Hair follicle dermal papilla cell (primary cell): Measurements from ENCODE around the gene TMC1. TPM values are rescaled to one million over a fixed set of nuclear protein-coding genes. Genes with fewer than 3 reads are reported as not detected.

Source experiments
- total RNA-seq: library from RNA; depleted of rRNA; stranded (reverse); fragments of >200 nt; gene quantifications from 2 replicates; pipeline ENCODE4 v1.2.3, GENCODE V29; 2012

The TMC1 gene
- 0.85 and 1.5 TPM in 2 replicates for total RNA-seq

GRCh38 chr9:72521416-72521815 is at the start of gene TMC1:
TSS of gene TMC1 (plus strand) at chr9:72521608. CDS start at chr9:72648649, 127,041 bp downstream.

Other genes starting within 250 kb of the TMC1 start
- gene ZFAND5, start 156.4 kb upstream of the TMC1 start, total RNA-seq = 183 and 241 TPM in 2 replicates